Sigmoid colon (tissue), 4 donors: ENCODE measurements around the gene MTG2.

Source experiments
- CTCF ChIP-seq, 4 experiments: fragments of 450-650 bp in 3 of 4; fragments of 200-600 bp in 1 of 4; IDR thresholded peaks; one replicate each; pipeline ENCODE4 v1.5.1; 2016 to 2019; ENCODE audit warnings: antibody characterized with exemption in 4 of 4, mild to moderate bottlenecking in 3 of 4, moderate library complexity in 2 of 4
- EP300 ChIP-seq, 4 donors: sonication (generic); formaldehyde crosslinking; IDR thresholded peaks; one replicate each; pipeline ENCODE4 v1.6.1; 2017; ENCODE audit warnings: antibody characterized with exemption in 4 of 4
- POLR2A ChIP-seq, 2 donors: fragments of 450-650 bp; IDR thresholded peaks; one replicate each; pipeline ENCODE4 v1.6.1; 2016; ENCODE audit warnings: antibody characterized with exemption in 2 of 2, mild to moderate bottlenecking in 2 of 2, moderate library complexity in 2 of 2
- POLR2AphosphoS5 ChIP-seq, 4 donors: sonication (generic); formaldehyde crosslinking; IDR thresholded peaks; one replicate each; pipeline ENCODE4 v1.6.1; 2017; ENCODE audit warnings: antibody characterized with exemption in 4 of 4

DNA sequence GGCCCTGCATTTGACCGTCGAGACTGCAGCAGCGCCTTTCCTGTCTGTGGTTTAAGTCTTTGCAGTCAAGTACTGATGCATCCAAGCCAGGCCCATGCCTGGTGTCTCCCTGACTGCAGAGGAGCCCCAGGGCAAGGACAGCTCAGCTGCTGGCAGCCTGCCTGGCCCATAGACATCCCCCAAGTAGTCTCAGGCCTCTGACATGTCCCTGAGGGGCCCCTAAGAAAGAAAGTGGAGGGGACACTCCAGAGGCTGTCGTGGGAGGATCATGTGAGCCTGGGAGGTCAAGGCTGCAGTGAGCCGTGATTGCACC lies 19.2 kb downstream of the MTG2 start:
- TF ChIP-seq POLR2A (IDR thresholded peaks at IDR 0.05), result no peak
- no peak for TF ChIP-seq CTCF (IDR thresholded peaks at IDR 0.05)
- TF ChIP-seq EP300 (IDR thresholded peaks at IDR 0.05), result no peak
- no peak for TF ChIP-seq POLR2AphosphoS5 (IDR thresholded peaks at IDR 0.05)
